ENCODE data around the gene POLR3B. TPM values are rescaled to one million over a fixed set of nuclear protein-coding genes. Genes with fewer than 3 reads are reported as not detected.
"Not testable (repeated sequence)": the region's sequence is repeated elsewhere in the genome, so short reads cannot be mapped to it uniquely, and the experiment has no call there.

POLR3B gene
- polyA plus RNA-seq, 1 experiment: 6.4 TPM

DNA sequence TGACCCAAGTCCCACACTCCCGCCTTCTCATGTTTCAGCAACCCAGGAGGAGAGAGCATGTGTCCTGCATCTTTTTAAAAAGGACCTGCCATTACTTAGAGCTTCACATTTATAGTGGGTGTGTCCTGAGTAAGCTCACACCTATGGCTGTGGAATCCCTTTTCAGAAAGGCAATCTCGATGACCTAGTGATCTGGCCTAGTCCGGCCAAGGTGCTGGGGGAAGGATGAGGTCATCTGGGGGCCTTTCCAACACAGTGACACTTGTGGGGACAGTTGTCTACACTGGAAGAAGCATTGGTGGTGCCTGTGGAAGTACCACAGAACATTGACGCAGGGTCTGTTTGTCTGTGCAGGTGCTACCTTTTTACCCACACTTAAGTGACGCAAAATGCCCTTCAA lies 46.9 kb upstream of the POLR3B start:
- DNase-seq (ENCODE audit: low read depth): no peak
- Histone ChIP-seq H3K27me3 (ENCODE audit: control insufficient read depth, insufficient read depth, low read length) (no peaks in the 10 kb centered on the region), H3K4me3 (ENCODE audit: low read depth, low read length) (no peak overlapping the region), H3K36me3 (ENCODE audit: control insufficient read depth, insufficient read depth, low read length) (peaks cover 1% of the 10 kb centered on the region; the same call in 1 of the 2 replicates)
- ChIA-PET CTCF (interaction anchor here (1.3 kb wide), 1 partner anchor 9 kb away, joined by 4 read pairs; no protein-coding TSS in a partner anchor), POLR2A (no interaction called here)
- TF ChIP-seq CTCF (IDR thresholded peaks at IDR 0.05; ENCODE audit: insufficient read depth, low read depth, low read length): no peak

- DNase-seq (ENCODE audit: low read depth): no peak
- no peak overlapping the region for H3K4me3 ChIP-seq (ENCODE audit: low read depth, low read length)
- H3K36me3 ChIP-seq (ENCODE audit: control insufficient read depth, insufficient read depth, low read length): peaks cover 1% of the 10 kb centered on the region; the same call in 1 of the 2 replicates
- TF ChIP-seq CTCF (IDR thresholded peaks at IDR 0.05; ENCODE audit: insufficient read depth, low read depth, low read length): no peak
- ChIA-PET POLR2A (no interaction called here), CTCF (interaction anchor here (1.3 kb wide), 1 partner anchor 9 kb away, joined by 4 read pairs; no protein-coding TSS in a partner anchor)
- H3K27me3 ChIP-seq (ENCODE audit: control insufficient read depth, insufficient read depth, low read length): no peaks in the 10 kb centered on the region
Observed at GRCh38 chr12:106311139-106311538, 46.4 kb upstream of the POLR3B start.

- H3K4me3 ChIP-seq (ENCODE audit: low read depth, low read length); POLR2A ChIA-PET; DNase-seq (ENCODE audit: low read depth); CTCF ChIA-PET; H3K36me3 ChIP-seq (ENCODE audit: control insufficient read depth, insufficient read depth, low read length); H3K27me3 ChIP-seq (ENCODE audit: control insufficient read depth, insufficient read depth, low read length): not testable (repeated sequence)
Observed at GRCh38 chr12:106313413-106313812, 44.1 kb upstream of the POLR3B start.

DNA sequence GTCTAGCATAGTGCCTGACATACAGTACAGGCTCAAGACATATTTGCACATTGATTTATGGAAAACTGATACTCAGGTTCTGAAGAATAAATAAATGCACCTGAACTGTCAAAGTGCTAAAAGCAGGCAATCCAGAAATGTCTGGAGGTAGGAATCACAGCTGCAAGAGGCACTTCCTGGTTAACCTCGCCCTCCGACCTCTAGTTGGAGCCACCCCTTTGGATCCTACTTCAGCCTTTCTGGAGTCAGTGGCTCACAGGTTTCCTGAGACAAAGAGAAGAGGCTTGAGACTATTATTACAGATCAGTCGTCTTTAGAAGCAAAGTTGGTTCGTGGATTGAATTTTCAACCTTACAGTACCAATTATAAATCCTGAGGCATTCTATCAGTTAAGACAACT lies 42.0 kb upstream of the POLR3B start:
- Histone ChIP-seq H3K36me3 (ENCODE audit: control insufficient read depth, insufficient read depth, low read length) (peaks cover 1% of the 10 kb centered on the region; the same call in 1 of the 2 replicates), H3K4me3 (ENCODE audit: low read depth, low read length) (no peak overlapping the region), H3K27me3 (ENCODE audit: control insufficient read depth, insufficient read depth, low read length) (no peaks in the 10 kb centered on the region)
- TF ChIP-seq CTCF (IDR thresholded peaks at IDR 0.05; ENCODE audit: insufficient read depth, low read depth, low read length): no peak
- no peak for DNase-seq (ENCODE audit: low read depth)
- CTCF ChIA-PET: no interaction called here
- POLR2A ChIA-PET: no interaction called here

- no peaks in the 10 kb centered on the region for H3K27me3 ChIP-seq (ENCODE audit: control insufficient read depth, insufficient read depth, low read length)
- DNase-seq (ENCODE audit: low read depth): no peak
- H3K36me3 ChIP-seq (ENCODE audit: control insufficient read depth, insufficient read depth, low read length): no peaks in the 10 kb centered on the region; the same call in none of the 2 replicates
- ChIA-PET CTCF (no interaction called here), POLR2A (no interaction called here)
- TF ChIP-seq CTCF (IDR thresholded peaks at IDR 0.05; ENCODE audit: insufficient read depth, low read depth, low read length): no peak
- no peak overlapping the region for H3K4me3 ChIP-seq (ENCODE audit: low read depth, low read length)
Observed at GRCh38 chr12:106317406-106318082, 40.0 kb upstream of the POLR3B start.

Measured in BJ (cell line).